Measurements from ENCODE around the gene FXYD1.
A peak's percentile ranks its signal among the peaks of the same experiment; 100 is the strongest.

FXYD1 gene

GRCh38 chr19:35165200-35166058 lies 26.8 kb downstream of the FXYD1 start:
- no peak for DNase-seq

- DNase-seq: no peak
Observed at GRCh38 chr19:35166100-35167063, 27.8 kb downstream of the FXYD1 start.

- no peak for DNase-seq
Observed at GRCh38 chr19:35167251-35168119, 28.9 kb downstream of the FXYD1 start.

GRCh38 chr19:35168196-35168595 lies 29.6 kb downstream of the FXYD1 start:
- peak; percentile 60 for DNase-seq

GRCh38 chr19:35169221-35169995 lies 30.8 kb downstream of the FXYD1 start:
- no peak for DNase-seq

- DNase-seq: no peak
Observed at GRCh38 chr19:35170359-35171061, 31.9 kb downstream of the FXYD1 start.

- no peak for DNase-seq
Observed at GRCh38 chr19:35171730-35172129, 33.1 kb downstream of the FXYD1 start.

- DNase-seq: no peak
Observed at GRCh38 chr19:35174226-35174625, 35.6 kb downstream of the FXYD1 start.

GRCh38 chr19:35176181-35176570 lies 37.6 kb downstream of the FXYD1 start:
- DNase-seq: no peak

GRCh38 chr19:35177377-35178274 lies 39.0 kb downstream of the FXYD1 start:
- no peak for DNase-seq

GRCh38 chr19:35178701-35179100 lies 40.1 kb downstream of the FXYD1 start:
- DNase-seq: no peak

GRCh38 chr19:35179830-35180229 lies 41.2 kb downstream of the FXYD1 start:
- DNase-seq: no peak

- no peak for DNase-seq
Observed at GRCh38 chr19:35181387-35181786, 42.8 kb downstream of the FXYD1 start.

- no peak for DNase-seq
Observed at GRCh38 chr19:35184267-35184666, 45.6 kb downstream of the FXYD1 start.

GRCh38 chr19:35184884-35185283 lies 46.3 kb downstream of the FXYD1 start:
- no peak for DNase-seq
